ENCODE results near the gene ELK4. TPM values are rescaled to one million over a fixed set of nuclear protein-coding genes. Genes with fewer than 3 reads are reported as not detected.

The ELK4 gene
- total RNA-seq, 1 donor from 2014 or later, result 71.5 TPM

- Histone ChIP-seq H3K4me1 (peaks cover 10% of the 10 kb centered on the region), H3K36me3 (no peaks in the 10 kb centered on the region), H3K27me3 (no peaks in the 10 kb centered on the region), H3K27ac (peak overlapping the region; percentile 70), H3K9me3 (no peaks in the 10 kb centered on the region), H3K4me3 (no peak overlapping the region)
- DNase-seq (peak; percentile 25), ATAC-seq (no peak)
- intact Hi-C loops (cut with DNase I), result no loop called here
- TF ChIP-seq, protein P1, sequence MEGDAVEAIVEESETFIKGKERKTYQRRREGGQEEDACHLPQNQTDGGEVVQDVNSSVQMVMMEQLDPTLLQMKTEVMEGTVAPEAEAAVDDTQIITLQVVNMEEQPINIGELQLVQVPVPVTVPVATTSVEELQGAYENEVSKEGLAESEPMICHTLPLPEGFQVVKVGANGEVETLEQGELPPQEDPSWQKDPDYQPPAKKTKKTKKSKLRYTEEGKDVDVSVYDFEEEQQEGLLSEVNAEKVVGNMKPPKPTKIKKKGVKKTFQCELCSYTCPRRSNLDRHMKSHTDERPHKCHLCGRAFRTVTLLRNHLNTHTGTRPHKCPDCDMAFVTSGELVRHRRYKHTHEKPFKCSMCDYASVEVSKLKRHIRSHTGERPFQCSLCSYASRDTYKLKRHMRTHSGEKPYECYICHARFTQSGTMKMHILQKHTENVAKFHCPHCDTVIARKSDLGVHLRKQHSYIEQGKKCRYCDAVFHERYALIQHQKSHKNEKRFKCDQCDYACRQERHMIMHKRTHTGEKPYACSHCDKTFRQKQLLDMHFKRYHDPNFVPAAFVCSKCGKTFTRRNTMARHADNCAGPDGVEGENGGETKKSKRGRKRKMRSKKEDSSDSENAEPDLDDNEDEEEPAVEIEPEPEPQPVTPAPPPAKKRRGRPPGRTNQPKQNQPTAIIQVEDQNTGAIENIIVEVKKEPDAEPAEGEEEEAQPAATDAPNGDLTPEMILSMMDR (IDR thresholded peaks at IDR 0.05), result no peak
Observed at GRCh38 chr1:205582046-205582445, 49.8 kb downstream of the ELK4 start.

- Histone ChIP-seq H3K4me1 (peaks cover 10% of the 10 kb centered on the region), H3K27me3 (no peaks in the 10 kb centered on the region), H3K36me3 (no peaks in the 10 kb centered on the region), H3K4me3 (no peak overlapping the region), H3K27ac (peak overlapping the region; percentile 70), H3K9me3 (no peaks in the 10 kb centered on the region)
- intact Hi-C loops (cut with DNase I), result no loop called here
- no peak for ATAC-seq
- TF ChIP-seq, protein P1 (IDR thresholded peaks at IDR 0.05), result no peak
- DNase-seq, result peak; percentile 62
Observed at GRCh38 chr1:205581321-205581980, 50.4 kb downstream of the ELK4 start.

- H3K27me3 ChIP-seq, result no peaks in the 10 kb centered on the region
- H3K4me3 ChIP-seq, result no peak overlapping the region
- no peak for ATAC-seq
- H3K36me3 ChIP-seq, result no peaks in the 10 kb centered on the region
- no peak overlapping the region for H3K27ac ChIP-seq
- TF ChIP-seq, protein P1 (IDR thresholded peaks at IDR 0.05), result no peak
- no peaks in the 10 kb centered on the region for H3K9me3 ChIP-seq
- DNase-seq, result no peak
- H3K4me1 ChIP-seq, result peaks cover 10% of the 10 kb centered on the region
- intact Hi-C loops (cut with DNase I), result no loop called here
Observed at GRCh38 chr1:205580923-205581180, 51.0 kb downstream of the ELK4 start.

- no peak overlapping the region for H3K4me3 ChIP-seq
- intact Hi-C loops (cut with DNase I), result no loop called here
- TF ChIP-seq, protein P1 (IDR thresholded peaks at IDR 0.05), result no peak
- no peaks in the 10 kb centered on the region for H3K9me3 ChIP-seq
- no peak overlapping the region for H3K27ac ChIP-seq
- ATAC-seq (no peak), DNase-seq (no peak)
- no peaks in the 10 kb centered on the region for H3K36me3 ChIP-seq
- H3K27me3 ChIP-seq, result no peaks in the 10 kb centered on the region
- H3K4me1 ChIP-seq, result peaks cover 10% of the 10 kb centered on the region
Observed at GRCh38 chr1:205580140-205580922, 51.5 kb downstream of the ELK4 start.

GRCh38 chr1:205579711-205580110 lies 52.1 kb downstream of the ELK4 start:
- no peak for ATAC-seq
- Histone ChIP-seq H3K9me3 (no peaks in the 10 kb centered on the region), H3K36me3 (no peaks in the 10 kb centered on the region), H3K4me3 (no peak overlapping the region), H3K27ac (no peak overlapping the region), H3K27me3 (no peaks in the 10 kb centered on the region), H3K4me1 (peaks cover 10% of the 10 kb centered on the region)
- intact Hi-C loops (cut with DNase I), result no loop called here
- TF ChIP-seq, protein P1 (IDR thresholded peaks at IDR 0.05), result no peak
- no peak for DNase-seq
